Subcutaneous preadipocyte (primary cell): ENCODE measurements around the gene TMEM229B. TPM values are rescaled to one million over a fixed set of nuclear protein-coding genes. Genes with fewer than 3 reads are reported as not detected.

Experiments
- small RNA-seq: library from RNA; depleted of rRNA; stranded (forward); fragments of <200 nt; gene quantifications from one replicate; pipeline ENCODE3, GENCODE V24; 2012
- total RNA-seq: library from RNA; depleted of rRNA; stranded (reverse); fragments of >200 nt; gene quantifications from 2 replicates; pipeline ENCODE4 v1.2.3, GENCODE V29; 2012

Gene TMEM229B
- total RNA-seq = 0.20 and 0.37 TPM in 2 replicates

DNA sequence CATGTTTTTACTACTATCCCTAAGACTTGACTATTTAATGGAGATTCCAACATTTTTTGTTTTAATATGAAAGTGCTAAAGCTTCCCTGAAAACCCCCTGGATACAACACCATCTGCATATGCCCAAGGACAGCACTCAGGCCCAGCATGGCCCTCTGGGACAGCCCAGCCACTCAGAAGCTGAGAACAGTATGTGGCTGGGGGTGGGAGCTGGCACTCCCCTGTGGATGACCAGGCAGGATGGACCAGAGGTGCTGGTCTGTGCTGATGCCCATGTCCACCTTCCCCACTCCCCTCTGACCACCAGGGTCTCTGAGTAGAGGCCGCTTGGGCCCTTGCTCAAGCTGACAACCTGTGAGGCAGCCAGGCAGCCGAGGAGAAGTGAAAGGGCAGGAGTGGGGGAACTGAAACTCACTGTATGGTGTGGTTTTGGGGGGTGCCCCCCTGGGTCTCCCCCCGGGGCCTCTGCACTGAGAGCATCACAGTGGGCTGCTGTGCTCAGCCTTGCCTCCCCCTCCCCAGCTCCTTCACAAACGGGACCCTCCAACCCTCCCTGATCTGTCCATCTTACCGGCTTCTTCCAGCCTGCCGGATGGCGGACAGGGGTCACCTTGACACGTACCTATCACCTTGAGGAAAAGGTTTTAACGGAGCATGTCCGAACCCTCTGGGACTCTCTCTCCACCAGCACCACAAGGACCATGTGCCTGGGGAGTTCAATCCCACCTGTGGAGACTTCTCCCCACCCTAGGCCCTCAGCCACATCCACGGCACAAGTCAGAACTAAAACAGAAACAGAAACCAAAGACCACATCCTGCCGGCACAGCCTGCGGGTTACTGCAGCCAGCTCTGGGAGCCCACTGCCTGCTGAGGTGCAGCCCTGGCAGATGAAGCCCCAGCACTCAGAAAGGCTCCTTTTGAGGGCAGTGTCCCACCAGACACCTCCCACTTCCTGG is at the start of gene TMEM229B:
Gene TMEM229B (minus strand): TSS at position 785 of the 957 bp plus-strand sequence. CDS start 14,798 bp downstream, outside the sequence.

DNA sequence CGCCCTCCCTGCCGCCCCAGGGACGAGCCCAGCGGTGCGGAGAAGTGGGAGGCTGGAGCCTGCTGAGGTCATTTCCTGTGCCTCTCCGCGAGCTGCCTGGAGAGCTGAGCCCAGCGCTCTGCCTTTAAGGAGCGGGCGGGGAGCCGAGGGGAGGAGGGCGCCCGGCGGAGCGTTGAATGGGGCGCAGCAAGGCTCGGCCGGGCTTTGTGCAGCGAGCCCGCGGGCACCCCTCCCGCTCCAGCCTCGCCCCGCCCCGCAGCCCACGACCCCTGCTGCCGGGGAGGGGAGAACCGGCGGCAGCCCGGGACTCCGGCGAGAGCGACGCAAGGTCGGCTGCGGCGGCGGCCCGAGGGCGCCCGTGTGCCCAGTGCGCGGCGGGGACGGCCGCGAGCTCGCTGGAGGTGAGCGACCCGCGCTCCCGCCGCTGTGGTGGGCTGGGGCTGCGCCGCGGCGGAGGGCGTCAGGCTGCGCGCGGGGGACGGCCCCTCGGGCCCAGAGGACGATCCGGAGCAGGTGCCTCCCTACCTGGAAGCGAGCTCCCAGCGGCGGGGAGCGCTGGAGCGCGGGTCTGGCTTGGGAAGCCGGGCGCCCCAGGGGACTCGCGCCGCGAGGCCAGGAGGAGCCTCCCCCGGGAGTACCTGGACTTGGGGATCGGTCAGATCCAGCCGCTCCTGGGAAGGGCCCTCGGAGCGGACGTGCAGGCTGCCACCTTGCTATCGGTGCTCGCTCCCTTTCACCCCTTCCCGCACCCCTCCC is 44.7 kb upstream of the TMEM229B start, which contains the start of gene PLEKHH1:
Gene PLEKHH1 (plus strand): TSS at position 293 of the 756 bp plus-strand sequence. CDS start 8,578 bp downstream, outside the sequence.

Small RNAs within 50 kb of the gene (small RNA-seq; reads per million reads assigned to genes)
- gene MIR5694 = not detected

Other genes with a start within 250 kb of the TMEM229B start
- gene PALS1, start 247.3 kb downstream of the TMEM229B start, total RNA-seq = 13.2 and 14.3 TPM in 2 replicates
- 70.4 and 83.0 TPM in 2 replicates for gene ATP6V1D, start 128.9 kb downstream of the TMEM229B start, total RNA-seq
- 168 and 179 TPM in 2 replicates for gene EIF2S1, start 128.4 kb downstream of the TMEM229B start, total RNA-seq
- 1.8 and 15.1 TPM in 2 replicates for gene PLEK2, start 76.6 kb downstream of the TMEM229B start, total RNA-seq
- 0.37 and 0.98 TPM in 2 replicates for gene PLEKHH1, start 44.6 kb upstream of the TMEM229B start, total RNA-seq
- gene PIGH, start 111.5 kb upstream of the TMEM229B start, total RNA-seq = 14.7 and 18.4 TPM in 2 replicates
- gene ARG2, start 131.2 kb upstream of the TMEM229B start, total RNA-seq = 1.8 and 2.2 TPM in 2 replicates
- 33.6 and 45.2 TPM in 2 replicates for gene VTI1B, start 185.9 kb upstream of the TMEM229B start, total RNA-seq
- gene RDH11, start 207.0 kb upstream of the TMEM229B start, total RNA-seq = 109 and 142 TPM in 2 replicates
- not detected in 2 replicates for gene RDH12, start 213.2 kb upstream of the TMEM229B start, total RNA-seq